Measurements from ENCODE around the gene EYA3.
A peak's percentile ranks its signal among the peaks of the same experiment; 100 is the strongest.

EYA3 gene, protein sequence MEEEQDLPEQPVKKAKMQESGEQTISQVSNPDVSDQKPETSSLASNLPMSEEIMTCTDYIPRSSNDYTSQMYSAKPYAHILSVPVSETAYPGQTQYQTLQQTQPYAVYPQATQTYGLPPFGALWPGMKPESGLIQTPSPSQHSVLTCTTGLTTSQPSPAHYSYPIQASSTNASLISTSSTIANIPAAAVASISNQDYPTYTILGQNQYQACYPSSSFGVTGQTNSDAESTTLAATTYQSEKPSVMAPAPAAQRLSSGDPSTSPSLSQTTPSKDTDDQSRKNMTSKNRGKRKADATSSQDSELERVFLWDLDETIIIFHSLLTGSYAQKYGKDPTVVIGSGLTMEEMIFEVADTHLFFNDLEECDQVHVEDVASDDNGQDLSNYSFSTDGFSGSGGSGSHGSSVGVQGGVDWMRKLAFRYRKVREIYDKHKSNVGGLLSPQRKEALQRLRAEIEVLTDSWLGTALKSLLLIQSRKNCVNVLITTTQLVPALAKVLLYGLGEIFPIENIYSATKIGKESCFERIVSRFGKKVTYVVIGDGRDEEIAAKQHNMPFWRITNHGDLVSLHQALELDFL

DNA sequence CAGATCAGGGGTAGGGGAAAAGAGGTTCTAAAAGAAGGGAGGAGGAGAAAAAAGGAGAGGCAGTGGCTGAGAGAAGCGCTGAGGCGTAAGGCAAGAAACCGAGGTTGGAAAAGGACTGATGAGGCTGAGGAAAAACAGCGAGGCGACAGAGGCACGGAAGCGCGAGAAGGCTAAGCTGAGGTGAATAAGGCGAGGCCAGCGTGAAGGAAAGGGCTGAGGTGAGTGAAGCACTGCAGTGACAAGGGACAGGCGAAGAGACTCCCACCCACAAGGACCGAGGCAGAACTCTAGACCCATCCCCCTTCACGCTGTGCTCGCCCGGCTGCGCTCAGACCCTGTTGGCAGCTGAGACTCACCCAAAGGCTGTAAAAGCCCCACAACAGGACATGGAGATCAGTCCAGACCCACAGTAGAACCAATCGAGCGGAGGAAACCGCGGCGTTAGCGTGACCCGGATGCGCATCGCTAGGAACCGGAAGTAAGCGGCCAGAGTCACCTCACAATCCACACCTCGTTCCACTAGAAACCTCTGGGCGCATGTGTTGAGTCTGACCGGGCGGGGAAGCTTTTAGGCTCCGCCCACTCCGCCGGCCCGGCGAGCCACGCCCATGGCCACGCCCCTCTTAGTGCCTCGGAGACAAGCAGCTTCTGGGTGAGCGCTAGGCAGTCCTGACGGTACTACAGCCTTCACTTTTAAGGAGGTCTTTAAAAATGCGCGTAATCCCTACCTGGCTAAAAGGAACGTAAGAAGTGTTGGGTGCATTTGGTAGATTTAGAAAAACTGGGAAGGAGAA, at the start of gene EYA3:
Gene EYA3, minus strand, starts transcription at position 443 of the 794 bp plus-strand sequence. CDS start 30,584 bp downstream, outside the sequence.
- TF ChIP-seq, protein P1, sequence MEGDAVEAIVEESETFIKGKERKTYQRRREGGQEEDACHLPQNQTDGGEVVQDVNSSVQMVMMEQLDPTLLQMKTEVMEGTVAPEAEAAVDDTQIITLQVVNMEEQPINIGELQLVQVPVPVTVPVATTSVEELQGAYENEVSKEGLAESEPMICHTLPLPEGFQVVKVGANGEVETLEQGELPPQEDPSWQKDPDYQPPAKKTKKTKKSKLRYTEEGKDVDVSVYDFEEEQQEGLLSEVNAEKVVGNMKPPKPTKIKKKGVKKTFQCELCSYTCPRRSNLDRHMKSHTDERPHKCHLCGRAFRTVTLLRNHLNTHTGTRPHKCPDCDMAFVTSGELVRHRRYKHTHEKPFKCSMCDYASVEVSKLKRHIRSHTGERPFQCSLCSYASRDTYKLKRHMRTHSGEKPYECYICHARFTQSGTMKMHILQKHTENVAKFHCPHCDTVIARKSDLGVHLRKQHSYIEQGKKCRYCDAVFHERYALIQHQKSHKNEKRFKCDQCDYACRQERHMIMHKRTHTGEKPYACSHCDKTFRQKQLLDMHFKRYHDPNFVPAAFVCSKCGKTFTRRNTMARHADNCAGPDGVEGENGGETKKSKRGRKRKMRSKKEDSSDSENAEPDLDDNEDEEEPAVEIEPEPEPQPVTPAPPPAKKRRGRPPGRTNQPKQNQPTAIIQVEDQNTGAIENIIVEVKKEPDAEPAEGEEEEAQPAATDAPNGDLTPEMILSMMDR (IDR thresholded peaks at IDR 0.05; ENCODE audit: borderline replicate concordance, control extremely low read depth, extremely low read depth, insufficient read depth, missing control alignments) = no peak
- in situ Hi-C loops (cut with MboI; ENCODE audit: low sequenced_read_pairs, unreplicated experiment) = no loop called here

GRCh38 chr1:28136922-28137613, 48.7 kb upstream of the EYA3 start:
- in situ Hi-C loops (cut with MboI; ENCODE audit: low sequenced_read_pairs, unreplicated experiment) = no loop called here
- TF ChIP-seq, protein P1 (IDR thresholded peaks at IDR 0.05; ENCODE audit: borderline replicate concordance, control extremely low read depth, extremely low read depth, insufficient read depth, missing control alignments) = no peak
- DNase-seq (ENCODE audit: low spot score) = no peak

More for the DNA sequence above, at the start of gene EYA3:
- peak; percentile 98 for DNase-seq (ENCODE audit: low spot score)

- in situ Hi-C loops (cut with MboI; ENCODE audit: low sequenced_read_pairs, unreplicated experiment) = no loop called here
These were observed 47.9 kb upstream of the EYA3 start for GRCh38 chr1:28136169-28136921.

GRCh38 chr1:28135371-28136168, 47.2 kb upstream of the EYA3 start:
- in situ Hi-C loops (cut with MboI; ENCODE audit: low sequenced_read_pairs, unreplicated experiment) = no loop called here
- TF ChIP-seq, protein P1 (IDR thresholded peaks at IDR 0.05; ENCODE audit: borderline replicate concordance, control extremely low read depth, extremely low read depth, insufficient read depth, missing control alignments) = no peak
- peak; percentile 29 for DNase-seq (ENCODE audit: low spot score)

More at GRCh38 chr1:28136169-28136921, 47.9 kb upstream of the EYA3 start:
- TF ChIP-seq, protein P1 (IDR thresholded peaks at IDR 0.05; ENCODE audit: borderline replicate concordance, control extremely low read depth, extremely low read depth, insufficient read depth, missing control alignments) = no peak
- no peak for DNase-seq (ENCODE audit: low spot score)

DNA sequence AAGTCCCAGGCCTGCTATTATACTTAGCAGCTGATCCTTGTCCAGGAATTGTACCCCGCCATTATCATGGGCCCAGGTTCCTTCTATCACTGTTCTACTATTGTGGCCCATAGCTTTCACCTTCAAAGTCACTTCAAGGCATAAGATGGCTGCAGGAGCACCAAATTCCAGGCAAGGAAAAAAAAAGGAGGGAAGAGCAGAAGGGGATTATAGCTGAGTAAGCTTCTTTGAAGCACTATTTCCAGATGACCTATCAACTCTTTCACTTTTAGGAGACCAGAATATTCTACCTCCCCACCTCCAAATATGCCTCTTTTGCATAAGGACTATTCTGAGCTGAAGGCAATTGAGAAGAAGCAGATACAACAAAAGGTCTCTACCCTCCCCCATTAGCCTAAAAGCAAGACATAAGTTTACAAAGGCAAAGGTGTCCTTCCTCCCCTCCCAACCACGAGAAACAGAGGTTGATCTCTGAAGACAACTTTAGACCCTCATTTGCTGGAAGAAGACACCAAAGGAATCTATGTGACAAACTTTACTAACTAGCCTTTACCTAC, 46.3 kb upstream of the EYA3 start:
- DNase-seq (ENCODE audit: low spot score) = no peak
- in situ Hi-C loops (cut with MboI; ENCODE audit: low sequenced_read_pairs, unreplicated experiment) = no loop called here
- TF ChIP-seq, protein P1 (IDR thresholded peaks at IDR 0.05; ENCODE audit: borderline replicate concordance, control extremely low read depth, extremely low read depth, insufficient read depth, missing control alignments) = no peak

Measured in GM13976 (cell line).